CD1c-positive myeloid dendritic cell (primary cell): ENCODE measurements around the gene SLC17A9.

Source experiments
- DNase-seq: peaks from one replicate; pipeline ENCODE4 v3.0.0-alpha.2; 2016; ENCODE audit errors: extremely low spot score

The SLC17A9 gene

GRCh38 chr20:62982124-62983075, 29.9 kb downstream of the SLC17A9 start:
- DNase-seq, result no peak

- no peak for DNase-seq
These were observed 30.7 kb downstream of the SLC17A9 start for GRCh38 chr20:62983210-62983609.

- DNase-seq, result no peak
These were observed 32.3 kb downstream of the SLC17A9 start for GRCh38 chr20:62984666-62985443.

GRCh38 chr20:62985444-62985778, 32.9 kb downstream of the SLC17A9 start:
- DNase-seq, result no peak

GRCh38 chr20:62986257-62986800, 33.8 kb downstream of the SLC17A9 start:
- DNase-seq, result no peak

- no peak for DNase-seq
These were observed 34.6 kb downstream of the SLC17A9 start for GRCh38 chr20:62987114-62987513.

GRCh38 chr20:62989201-62989601, 36.7 kb downstream of the SLC17A9 start:
- peak; percentile 35 for DNase-seq

- DNase-seq, result no peak
These were observed 37.9 kb downstream of the SLC17A9 start for GRCh38 chr20:62990306-62990825.

GRCh38 chr20:62991196-62991807, 38.8 kb downstream of the SLC17A9 start:
- DNase-seq, result no peak

GRCh38 chr20:62991863-62992262, 39.4 kb downstream of the SLC17A9 start:
- DNase-seq, result no peak

GRCh38 chr20:62993856-62994494, 41.5 kb downstream of the SLC17A9 start:
- DNase-seq, result no peak

- DNase-seq, result no peak
These were observed 42.4 kb downstream of the SLC17A9 start for GRCh38 chr20:62994869-62995281.

- no peak for DNase-seq
These were observed 43.0 kb downstream of the SLC17A9 start for GRCh38 chr20:62995481-62995880.

- DNase-seq, result no peak
These were observed 43.5 kb downstream of the SLC17A9 start for GRCh38 chr20:62995898-62996595.

- no peak for DNase-seq
These were observed 44.1 kb downstream of the SLC17A9 start for GRCh38 chr20:62996596-62996982.

- DNase-seq, result peak; percentile 91
These were observed 45.0 kb downstream of the SLC17A9 start for GRCh38 chr20:62997417-62998035.

- DNase-seq, result no peak
These were observed 45.9 kb downstream of the SLC17A9 start for GRCh38 chr20:62998449-62998848.

- DNase-seq, result no peak
These were observed 47.1 kb downstream of the SLC17A9 start for GRCh38 chr20:62999580-62999979.

- DNase-seq, result no peak
These were observed 47.5 kb downstream of the SLC17A9 start for GRCh38 chr20:63000036-63000435.

GRCh38 chr20:63000958-63001357, 48.4 kb downstream of the SLC17A9 start:
- no peak for DNase-seq
